Retinal pigment epithelial cell (primary cell): ENCODE results near the gene RPS15.

Experiments used
- DNase-seq: peaks from one replicate; pipeline ENCODE4 v3.0.0-alpha.2; 2010; ENCODE audit warnings: low read depth
- H3K4me3 ChIP-seq: 2 replicates; pipeline ENCODE4 v1.5.1; 2011; ENCODE audit warnings: mild to moderate bottlenecking, low read length, control low read depth, moderate library complexity
- CTCF ChIP-seq: conservative IDR thresholded peaks from 2 replicates; pipeline ENCODE4 v1.5.1; 2011; ENCODE audit warnings: low read depth, low read length, control low read depth, inconsistent platforms

RPS15 gene

DNA sequence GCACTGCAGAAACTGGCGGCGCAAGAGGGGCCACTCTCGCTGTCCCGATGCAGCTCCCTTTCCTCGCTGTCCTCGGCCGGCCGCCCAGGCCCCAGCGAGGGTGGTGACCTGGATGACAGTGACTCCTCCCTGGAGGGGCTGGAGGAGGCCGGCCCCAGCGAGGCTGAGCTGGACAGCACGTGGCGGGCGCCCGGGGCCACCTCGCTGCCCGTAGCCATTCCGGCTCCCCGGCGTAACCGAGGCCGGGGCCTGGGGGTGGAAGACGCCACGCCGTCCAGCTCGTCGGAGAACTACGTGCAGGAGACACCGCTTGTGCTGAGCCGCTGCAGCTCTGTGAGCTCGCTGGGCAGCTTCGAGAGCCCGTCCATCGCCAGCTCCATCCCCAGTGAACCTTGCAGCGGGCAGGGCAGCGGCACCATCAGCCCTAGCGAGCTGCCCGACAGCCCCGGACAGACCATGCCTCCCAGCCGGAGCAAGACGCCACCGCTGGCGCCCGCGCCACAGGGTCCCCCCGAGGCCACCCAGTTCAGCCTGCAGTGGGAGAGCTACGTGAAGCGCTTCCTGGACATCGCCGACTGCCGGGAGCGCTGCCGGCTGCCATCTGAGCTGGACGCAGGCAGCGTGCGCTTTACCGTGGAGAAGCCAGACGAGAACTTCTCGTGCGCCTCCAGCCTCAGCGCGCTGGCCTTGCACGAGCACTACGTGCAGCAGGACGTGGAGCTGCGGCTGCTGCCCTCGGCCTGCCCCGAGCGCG is 28.4 kb downstream of the RPS15 start:
- no peak overlapping the region for H3K4me3 ChIP-seq
- DNase-seq = no peak
- no peak for TF ChIP-seq CTCF

DNA sequence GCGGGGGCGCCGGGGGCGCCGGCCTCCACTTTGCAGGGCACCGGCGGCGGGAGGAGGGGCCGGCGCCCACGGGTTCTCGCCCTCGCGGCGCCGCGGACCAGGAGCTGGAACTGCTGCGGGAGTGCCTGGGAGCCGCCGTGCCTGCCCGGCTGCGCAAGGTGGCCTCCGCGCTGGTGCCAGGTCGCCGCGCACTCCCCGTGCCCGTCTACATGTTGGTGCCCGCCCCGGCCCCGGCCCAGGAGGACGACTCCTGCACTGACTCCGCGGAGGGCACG is 29.0 kb downstream of the RPS15 start:
- no peak for DNase-seq
- no peak overlapping the region for H3K4me3 ChIP-seq

DNA sequence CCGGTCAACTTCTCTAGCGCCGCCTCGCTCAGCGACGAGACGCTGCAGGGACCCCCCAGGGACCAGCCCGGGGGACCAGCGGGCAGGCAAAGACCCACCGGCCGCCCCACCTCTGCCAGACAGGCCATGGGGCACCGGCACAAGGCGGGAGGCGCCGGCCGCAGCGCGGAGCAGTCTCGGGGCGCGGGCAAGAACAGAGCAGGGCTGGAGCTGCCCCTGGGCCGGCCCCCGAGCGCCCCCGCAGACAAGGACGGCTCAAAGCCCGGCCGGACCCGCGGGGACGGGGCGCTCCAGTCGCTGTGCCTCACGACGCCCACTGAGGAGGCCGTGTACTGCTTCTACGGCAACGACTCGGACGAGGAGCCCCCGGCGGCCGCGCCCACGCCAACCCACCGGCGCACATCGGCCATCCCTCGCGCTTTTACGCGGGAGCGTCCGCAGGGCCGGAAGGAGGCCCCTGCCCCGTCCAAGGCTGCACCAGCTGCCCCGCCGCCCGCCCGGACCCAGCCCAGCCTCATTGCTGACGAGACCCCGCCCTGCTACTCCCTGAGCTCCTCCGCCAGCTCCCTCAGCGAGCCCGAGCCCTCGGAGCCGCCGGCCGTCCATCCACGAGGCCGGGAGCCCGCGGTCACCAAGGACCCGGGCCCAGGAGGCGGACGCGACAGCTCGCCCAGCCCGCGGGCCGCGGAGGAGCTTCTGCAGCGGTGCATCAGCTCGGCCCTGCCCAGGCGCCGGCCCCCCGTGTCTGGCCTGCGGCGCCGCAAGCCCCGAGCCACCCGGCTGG is 29.5 kb downstream of the RPS15 start:
- no peak for DNase-seq
- no peak for TF ChIP-seq CTCF
- no peak overlapping the region for H3K4me3 ChIP-seq

More for the DNA sequence above, 29.0 kb downstream of the RPS15 start:
- no peak for TF ChIP-seq CTCF

DNA sequence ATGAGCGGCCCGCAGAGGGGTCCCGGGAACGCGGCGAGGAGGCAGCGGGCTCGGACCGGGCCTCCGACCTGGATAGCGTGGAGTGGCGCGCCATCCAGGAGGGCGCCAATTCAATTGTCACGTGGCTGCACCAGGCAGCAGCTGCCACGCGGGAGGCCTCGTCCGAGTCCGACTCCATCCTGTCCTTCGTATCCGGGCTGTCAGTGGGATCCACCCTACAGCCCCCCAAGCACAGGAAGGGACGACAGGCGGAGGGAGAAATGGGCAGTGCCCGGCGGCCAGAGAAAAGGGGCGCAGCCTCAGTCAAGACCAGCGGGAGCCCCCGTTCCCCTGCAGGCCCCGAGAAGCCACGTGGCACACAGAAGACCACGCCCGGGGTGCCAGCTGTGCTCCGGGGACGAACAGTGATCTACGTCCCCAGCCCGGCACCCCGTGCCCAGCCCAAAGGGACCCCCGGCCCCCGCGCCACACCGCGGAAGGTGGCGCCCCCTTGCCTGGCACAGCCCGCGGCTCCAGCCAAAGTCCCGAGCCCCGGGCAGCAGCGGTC is 30.2 kb downstream of the RPS15 start:
- no peak for DNase-seq
- no peak for TF ChIP-seq CTCF
- H3K4me3 ChIP-seq = no peak overlapping the region

GRCh38 chr19:1468821-1469254 is 30.6 kb downstream of the RPS15 start:
- DNase-seq = no peak
- H3K4me3 ChIP-seq = no peak overlapping the region
- TF ChIP-seq CTCF = no peak

DNA sequence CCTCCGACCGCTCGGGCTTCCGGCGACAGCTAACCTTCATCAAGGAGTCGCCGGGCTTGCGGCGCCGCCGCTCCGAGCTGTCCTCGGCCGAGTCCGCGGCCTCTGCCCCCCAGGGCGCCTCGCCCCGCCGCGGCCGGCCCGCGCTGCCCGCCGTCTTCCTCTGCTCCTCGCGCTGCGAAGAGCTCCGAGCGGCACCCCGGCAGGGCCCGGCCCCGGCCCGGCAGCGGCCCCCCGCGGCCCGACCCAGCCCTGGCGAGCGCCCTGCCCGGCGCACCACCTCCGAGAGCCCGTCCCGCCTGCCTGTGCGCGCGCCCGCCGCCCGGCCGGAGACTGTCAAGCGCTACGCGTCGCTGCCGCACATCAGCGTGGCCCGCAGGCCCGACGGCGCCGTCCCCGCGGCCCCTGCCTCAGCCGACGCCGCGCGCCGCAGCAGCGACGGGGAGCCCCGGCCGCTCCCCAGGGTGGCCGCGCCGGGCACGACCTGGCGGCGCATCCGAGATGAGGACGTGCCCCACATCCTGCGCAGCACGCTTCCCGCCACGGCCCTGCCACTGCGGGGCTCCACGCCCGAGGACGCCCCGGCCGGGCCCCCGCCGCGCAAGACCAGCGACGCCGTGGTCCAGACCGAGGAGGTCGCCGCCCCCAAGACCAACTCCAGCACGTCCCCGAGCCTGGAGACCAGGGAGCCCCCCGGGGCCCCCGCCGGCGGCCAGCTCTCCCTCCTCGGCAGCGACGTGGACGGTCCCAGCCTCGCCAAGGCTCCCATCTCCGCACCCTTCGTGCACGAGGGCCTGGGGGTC is 31.3 kb downstream of the RPS15 start:
- no peak for TF ChIP-seq CTCF
- DNase-seq = no peak
- H3K4me3 ChIP-seq = no peak overlapping the region

DNA sequence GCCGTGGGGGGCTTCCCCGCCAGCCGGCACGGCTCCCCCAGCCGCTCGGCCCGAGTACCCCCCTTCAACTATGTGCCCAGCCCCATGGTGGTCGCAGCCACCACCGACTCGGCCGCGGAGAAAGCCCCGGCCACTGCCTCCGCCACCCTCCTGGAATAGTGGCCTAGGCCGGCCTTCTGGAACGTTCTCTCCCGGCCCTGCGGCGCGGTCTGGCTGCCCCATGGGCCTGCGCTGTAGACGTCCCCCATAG is 31.8 kb downstream of the RPS15 start:
- TF ChIP-seq CTCF = no peak
- no peak for DNase-seq
- peak overlapping the region; percentile 20 for H3K4me3 ChIP-seq
